ENCODE data around the gene HIPK1.

DNA sequence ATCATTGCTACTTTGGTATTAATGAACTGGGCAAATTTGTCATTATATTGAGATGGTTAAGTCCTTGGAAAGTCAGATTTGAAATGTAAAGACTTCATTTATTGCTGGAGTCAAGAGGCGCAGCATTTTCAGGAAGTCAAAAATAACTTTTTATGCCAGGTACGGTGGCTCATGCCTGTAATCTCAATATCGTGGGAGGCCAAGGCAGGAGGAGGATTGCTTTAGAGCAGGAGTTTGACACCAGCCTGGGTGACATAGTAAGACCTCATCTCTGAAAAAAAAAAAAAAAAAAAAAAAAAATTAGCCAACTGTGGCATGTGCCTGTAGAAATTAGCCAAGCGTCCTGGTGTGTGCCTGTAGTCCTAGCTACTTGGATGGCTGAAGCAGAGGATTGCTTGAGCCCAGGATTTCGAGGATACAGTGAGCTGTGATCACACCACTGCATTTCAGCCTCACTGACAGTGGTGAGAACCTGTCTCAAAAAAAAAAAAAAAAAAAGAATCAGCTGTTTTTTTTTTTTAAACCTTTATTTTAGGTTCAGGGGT lies 5.5 kb downstream of the HIPK1 start:
- TF ChIP-seq, protein P1, sequence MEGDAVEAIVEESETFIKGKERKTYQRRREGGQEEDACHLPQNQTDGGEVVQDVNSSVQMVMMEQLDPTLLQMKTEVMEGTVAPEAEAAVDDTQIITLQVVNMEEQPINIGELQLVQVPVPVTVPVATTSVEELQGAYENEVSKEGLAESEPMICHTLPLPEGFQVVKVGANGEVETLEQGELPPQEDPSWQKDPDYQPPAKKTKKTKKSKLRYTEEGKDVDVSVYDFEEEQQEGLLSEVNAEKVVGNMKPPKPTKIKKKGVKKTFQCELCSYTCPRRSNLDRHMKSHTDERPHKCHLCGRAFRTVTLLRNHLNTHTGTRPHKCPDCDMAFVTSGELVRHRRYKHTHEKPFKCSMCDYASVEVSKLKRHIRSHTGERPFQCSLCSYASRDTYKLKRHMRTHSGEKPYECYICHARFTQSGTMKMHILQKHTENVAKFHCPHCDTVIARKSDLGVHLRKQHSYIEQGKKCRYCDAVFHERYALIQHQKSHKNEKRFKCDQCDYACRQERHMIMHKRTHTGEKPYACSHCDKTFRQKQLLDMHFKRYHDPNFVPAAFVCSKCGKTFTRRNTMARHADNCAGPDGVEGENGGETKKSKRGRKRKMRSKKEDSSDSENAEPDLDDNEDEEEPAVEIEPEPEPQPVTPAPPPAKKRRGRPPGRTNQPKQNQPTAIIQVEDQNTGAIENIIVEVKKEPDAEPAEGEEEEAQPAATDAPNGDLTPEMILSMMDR (IDR thresholded peaks at IDR 0.05) = no peak
- no peak for TF ChIP-seq ZFX (IDR thresholded peaks at IDR 0.05; ENCODE audit: borderline replicate concordance)

Measured in 22Rv1 (cell line).